HG02885 (cell line): ENCODE results near the gene ACD.

Experiments
- ATAC-seq: cut with Tn5 transposase; IDR thresholded peaks from one replicate; pipeline ENCODE4 v1.9.1; 2021; ENCODE audit warnings: mild to moderate bottlenecking; ENCODE audit not compliant: unreplicated experiment, poor library complexity

ACD gene

DNA sequence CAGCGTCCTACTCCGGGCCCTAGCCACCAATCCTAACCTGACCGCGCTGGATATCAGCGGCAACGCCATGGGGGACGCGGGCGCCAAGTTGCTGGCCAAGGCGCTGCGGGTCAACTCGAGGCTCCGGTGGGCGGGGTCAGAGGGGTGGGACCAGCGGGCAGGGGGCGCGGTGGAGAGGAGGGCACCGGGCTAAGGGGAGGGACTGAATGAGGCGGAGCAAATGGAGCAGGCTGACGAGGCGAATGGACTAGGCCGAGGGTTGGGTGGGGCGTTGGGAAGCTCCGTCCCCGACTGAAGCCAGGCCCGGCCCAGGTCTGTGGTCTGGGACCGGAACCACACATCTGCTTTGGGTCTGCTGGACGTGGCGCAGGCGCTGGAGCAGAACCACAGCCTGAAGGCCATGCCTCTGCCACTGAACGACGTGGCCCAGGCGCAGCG lies 10.5 kb downstream of the ACD start:
- no peak for ATAC-seq

DNA sequence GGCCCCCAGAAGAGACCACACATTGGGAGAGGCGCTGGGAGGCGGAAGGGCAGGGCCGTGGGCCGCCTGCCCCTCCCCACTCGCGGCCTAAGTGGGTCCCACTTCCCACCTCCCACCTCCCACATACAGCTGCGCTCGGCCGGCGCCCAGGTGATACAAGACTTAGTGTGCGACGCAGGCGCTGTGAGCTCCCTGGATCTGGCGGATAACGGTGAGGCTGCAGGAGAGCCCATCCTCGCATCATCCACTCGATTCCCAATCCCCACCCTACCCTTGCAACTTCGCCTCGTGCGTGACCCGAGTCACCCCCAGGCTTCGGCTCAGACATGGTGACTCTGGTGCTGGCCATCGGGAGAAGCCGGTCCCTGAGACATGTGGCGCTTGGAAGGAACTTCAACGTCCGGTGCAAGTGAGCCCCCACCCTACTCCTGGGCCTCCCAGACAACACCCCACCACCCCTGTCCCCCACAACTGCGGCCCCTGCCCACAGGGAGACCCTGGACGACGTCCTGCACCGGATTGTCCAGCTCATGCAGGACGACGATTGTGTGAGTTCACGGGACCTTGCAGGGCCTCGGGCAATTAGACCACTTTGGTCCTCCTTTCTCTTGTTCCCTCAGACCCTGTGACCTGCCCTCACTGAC lies 11.2 kb downstream of the ACD start:
- no peak for ATAC-seq

DNA sequence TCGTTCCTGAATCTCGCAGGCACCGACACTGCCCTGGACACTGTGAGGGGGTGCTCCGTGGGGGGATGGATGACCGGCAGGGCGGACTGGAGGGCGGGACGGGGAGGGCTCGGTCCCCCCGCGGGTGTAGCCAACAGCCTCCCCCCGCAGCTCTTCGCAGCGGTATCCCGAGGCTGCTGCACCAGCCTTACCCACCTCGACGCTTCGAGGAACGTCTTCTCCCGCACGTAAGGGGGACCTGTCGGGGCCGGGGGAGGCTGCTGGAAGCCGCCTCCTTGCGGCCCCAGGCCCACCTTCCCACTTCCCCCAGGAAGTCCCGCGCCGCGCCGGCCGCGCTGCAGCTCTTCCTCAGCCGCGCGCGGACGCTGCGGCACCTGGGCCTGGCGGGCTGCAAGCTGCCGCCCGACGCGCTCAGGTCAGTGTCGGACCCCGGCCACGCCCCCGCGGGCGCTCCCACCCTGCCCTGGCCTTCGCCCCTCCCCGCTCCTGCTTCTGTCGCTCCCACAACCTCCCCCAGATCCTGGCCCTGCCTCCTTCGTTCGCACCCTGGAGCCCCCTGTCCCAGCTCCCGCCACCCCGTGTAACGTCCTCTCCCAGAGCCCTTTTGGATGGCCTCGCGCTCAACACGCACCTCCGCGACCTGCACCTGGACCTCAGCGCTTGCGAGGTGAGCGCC lies 11.8 kb downstream of the ACD start:
- no peak for ATAC-seq

DNA sequence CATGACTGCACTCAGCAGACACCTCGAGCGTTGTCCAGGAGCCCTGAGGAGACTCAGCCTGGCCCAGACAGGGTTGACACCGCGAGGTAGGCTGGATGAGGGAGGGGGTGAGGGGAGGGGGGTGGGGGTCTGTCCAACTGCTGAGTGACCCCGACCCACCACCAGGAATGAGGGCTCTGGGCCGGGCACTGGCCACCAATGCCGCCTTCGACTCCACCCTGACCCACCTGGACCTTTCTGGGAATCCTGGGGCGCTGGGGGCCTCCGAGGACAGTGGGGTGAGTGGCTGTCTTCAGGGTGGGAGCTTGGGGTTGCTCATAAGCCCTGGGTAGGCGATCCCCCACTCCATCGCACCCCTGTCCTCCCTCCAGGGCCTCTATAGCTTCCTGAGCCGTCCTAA lies 12.4 kb downstream of the ACD start:
- no peak for ATAC-seq

DNA sequence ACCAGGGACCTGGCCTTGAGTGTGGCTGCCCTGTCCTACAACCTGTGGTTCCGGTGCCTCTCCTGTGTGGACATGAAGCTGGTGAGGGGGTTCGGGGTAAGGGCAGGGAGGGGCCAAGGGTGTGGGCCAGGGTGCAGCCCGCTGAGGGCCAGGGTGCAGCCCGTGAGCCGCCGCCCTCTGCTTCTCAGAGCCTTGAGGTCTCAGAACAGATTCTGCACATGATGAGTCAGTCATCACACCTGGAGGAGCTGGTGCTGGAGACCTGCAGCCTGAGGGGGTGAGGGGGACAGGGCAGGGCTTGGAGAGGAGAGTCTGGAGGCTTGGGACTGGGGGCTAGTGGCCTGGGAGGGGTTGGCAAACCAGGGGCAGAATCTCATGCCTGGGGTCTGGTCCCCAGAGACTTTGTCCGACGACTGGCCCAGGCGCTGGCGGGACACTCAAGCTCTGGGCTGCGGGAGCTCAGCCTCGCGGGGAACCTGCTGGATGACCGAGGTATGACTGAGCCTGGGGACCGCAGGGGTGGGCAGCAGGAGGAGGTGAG lies 12.9 kb downstream of the ACD start:
- ATAC-seq, result no peak

DNA sequence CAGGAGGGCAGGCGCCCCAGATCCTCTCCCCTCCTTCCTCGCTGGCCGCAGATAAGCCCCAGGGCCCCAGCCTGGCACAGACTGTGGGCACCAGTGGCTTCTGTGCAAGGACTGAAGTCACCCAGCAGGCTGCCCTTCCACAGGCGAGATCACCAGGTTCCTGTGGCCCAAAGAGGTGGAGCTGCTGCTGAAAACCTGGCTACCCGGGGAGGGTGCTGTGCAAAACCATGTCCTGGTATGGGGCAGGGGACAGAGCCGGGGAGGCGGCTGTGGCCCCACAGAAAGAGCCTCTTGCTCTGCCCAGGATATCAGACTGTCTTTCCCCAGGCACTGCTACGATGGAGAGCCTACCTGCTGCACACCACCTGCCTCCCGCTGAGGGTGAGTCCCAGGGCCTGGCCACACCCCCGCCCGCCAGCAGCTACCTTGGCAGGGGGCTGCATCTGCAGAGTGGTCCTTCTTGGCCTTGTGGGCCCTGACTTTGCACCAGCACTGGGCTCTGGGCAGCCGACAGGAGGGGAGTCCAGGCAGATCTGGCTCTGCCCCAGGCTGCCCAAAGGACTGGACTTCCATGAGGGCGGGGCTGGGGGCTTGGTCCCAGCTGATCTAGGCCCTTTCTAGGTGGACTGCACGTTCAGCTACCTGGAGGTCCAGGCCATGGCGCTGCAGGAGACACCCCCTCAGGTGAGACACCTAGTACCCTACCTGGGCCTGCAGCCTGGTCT lies 14.5 kb downstream of the ACD start:
- peak; percentile 8 for ATAC-seq

DNA sequence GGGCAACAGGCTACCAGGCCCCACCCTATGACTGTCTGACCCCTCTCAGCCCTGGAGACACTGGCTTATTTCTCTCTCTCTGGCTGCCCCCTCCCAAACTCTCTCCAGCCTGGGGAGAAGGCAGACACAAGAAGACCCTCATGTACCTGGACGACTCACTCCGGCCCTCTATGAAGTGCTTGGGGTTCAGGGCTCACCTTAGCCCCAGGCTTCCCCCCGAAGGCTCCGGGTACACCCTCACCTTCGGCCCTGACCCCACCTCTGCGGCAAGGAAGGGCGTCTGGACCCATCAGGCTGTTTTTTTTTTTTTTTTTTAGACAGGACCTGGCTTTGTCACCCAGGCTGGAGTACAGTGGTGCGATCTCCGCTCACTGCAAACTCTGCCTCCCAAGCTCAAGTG lies 16.0 kb downstream of the ACD start:
- ATAC-seq, result no peak

DNA sequence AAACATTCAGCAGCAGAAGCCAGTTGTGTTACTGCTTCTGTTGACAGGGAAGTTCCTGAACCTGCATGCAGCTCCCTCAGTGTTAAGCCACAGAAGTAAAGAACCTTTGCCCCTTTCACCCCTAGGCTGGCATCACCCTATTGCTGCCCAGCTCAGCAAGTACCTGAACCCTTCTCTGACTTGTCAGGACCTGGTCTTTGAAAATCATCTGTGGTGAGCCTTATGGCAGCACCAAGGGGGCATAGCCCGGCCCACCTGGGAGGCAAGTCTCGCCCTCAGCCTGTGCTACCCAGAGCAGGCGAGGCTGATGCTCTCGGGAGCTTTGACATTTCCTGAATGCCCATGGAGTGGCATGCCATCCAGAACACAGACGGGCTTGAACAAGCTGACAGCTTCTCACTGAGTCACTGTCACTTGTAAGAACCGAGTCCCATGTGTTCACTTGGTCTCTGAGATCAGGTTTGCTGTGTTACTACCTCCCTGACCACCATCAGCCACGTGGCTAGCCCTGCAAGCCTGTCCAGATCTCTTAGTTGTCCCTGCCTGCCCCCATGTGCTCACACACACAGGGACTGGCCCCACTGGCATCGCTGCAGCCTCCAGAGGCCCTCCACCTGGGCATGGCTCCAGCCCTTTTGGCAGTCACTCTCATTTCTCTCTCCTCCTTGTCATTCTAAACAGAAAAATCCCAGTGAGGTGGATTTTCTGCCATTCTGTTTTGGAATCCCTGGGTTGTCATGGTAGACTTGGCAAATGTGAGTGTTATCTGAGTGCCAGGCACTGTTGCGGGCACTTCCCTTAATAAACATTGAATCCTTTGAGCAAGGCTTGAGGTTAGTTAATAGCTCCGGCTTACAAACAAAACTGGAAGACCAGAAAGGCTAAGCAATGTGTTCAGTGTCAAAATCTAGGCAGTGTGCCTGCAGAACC lies 18.0 kb downstream of the ACD start:
- ATAC-seq, result no peak

DNA sequence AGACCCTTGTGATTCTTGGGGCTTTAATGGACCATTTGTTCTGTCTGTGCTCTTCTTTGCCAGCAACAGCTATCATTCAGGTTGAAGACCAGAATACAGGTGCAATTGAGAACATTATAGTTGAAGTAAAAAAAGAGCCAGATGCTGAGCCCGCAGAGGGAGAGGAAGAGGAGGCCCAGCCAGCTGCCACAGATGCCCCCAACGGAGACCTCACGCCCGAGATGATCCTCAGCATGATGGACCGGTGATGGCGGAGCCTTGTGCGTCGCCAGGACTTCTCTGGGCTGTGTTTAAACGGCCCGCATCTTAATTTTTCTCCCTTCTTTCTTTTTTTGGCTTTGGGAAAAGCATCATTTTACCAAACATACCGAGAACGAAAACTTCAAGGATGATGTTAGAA lies 22.4 kb downstream of the ACD start:
- ATAC-seq, result no peak

DNA sequence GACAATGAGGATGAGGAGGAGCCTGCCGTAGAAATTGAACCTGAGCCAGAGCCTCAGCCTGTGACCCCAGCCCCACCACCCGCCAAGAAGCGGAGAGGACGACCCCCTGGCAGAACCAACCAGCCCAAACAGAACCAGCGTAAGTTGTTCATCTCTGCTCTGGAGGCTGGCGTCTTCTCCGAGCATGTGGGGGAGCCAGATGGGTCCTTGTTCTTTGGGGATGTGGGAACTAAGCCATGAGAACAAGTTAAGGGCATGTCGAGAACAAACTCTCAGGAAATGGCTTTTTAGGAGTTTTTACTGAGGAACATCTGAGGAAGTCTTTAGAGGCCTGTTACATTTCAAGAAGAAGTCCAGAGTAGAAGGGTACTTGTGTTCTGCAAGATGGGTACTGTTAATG lies 23.3 kb downstream of the ACD start:
- ATAC-seq, result no peak

DNA sequence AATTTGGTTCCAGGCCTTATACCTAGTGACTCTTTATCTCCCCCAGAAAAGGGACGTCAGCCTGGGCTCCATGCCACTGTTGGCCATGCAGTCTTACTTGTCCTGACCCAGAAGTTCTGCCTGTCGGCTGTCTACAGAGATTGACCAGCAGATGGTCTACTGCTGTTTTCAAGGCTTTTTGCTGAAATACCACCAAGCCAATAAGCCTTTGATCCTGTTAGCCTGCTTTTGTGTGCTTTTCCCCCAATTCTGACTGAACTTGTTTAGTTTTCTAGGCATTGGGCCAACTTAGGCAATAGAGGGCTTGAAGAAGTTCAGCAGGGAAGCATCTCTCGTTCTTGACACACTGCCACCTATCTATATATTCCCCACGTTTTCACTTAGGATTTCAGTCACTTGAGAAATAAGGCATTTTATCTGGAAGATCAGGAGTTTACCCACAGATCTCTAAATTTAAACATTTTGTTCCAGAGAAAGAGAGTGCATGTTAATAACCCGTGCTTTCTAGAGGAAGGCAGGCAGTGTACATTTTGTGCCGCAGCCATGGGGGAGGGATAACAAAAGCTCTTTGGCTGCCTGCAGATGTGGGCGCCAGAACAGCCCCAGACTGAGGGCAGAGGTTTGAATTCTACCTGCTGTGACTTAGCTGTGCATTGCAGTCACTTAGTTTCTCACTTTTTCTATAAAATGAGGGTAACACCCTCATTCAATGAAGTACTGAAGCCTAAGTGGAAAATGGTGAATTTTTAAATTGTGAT lies 27.5 kb downstream of the ACD start:
- ATAC-seq, result no peak

DNA sequence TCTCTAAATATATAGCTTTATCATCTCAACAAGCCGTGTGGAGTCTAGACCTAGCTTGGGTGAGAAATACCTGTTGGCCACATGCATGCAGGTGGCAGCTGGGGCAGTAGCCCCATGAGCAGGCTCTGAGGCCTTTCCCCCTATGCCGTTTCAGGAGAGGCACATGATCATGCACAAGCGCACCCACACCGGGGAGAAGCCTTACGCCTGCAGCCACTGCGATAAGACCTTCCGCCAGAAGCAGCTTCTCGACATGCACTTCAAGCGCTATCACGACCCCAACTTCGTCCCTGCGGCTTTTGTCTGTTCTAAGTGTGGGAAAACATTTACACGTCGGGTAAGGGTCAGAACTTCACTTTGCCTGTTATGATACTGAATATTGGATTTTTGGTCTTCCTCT lies 31.8 kb downstream of the ACD start:
- ATAC-seq, result no peak

DNA sequence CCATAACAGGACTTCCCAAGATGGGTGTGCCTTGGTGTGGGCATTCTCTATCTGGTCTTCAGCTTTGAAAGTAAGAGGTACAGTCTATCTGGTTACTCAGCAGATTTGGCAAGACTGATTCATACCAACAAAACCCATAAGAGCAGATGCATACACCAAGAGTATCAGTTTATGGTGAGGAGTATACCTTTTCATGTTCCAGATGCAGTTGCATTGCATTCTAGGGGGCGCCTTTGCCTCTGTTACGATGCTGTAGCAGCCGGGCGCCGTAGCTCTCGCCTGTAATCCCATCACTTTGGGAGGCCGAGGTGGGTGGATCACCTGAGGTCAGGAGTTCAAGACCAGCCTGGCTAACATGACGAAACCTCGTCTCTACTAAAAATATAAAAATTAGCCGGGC lies 46.3 kb downstream of the ACD start:
- no peak for ATAC-seq

DNA sequence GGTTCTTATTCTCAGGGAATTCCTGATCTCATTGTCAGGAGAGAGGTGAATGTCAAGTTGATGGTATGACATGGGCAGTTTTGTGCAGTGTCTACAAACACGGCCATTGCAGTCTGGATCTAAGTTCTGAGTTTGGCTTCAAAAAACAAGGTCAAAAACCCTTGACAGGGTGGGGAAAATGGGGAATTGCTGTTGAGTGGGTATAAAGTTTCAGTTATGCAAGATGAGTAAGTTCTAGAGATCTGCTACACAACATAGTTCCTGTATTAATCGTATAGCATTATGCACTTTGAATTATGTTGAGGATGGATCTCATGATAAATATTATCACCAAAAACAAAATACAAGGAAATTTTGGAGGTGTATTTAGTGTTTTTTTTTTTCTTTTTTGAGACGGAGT lies 51.7 kb downstream of the ACD start:
- ATAC-seq, result no peak
